MCF 10A (cell line): ENCODE data around the gene NEU2. TPM values are rescaled to one million over a fixed set of nuclear protein-coding genes. Genes with fewer than 3 reads are reported as not detected.

Experiments
- total RNA-seq: library from RNA; stranded (reverse); gene quantifications from 2 replicates; pipeline ENCODE4 v1.2.3, GENCODE V29; 2022

Gene NEU2
- total RNA-seq, 1 experiment from 2014 or later: not detected

Other genes starting within 250 kb of the NEU2 start
- gene SNORC, start 162.4 kb upstream of the NEU2 start, total RNA-seq: 7.8 and 8.2 TPM in 2 replicates
- 2.7 and 7.4 TPM in 2 replicates for gene NGEF, start 19.4 kb upstream of the NEU2 start, total RNA-seq
- 46.1 and 64.9 TPM in 2 replicates for gene INPP5D, start 27.7 kb downstream of the NEU2 start, total RNA-seq
- gene ATG16L1, start 219.0 kb downstream of the NEU2 start, total RNA-seq: 26.4 and 28.7 TPM in 2 replicates